GM12864 (cell line): ENCODE measurements around the gene EIF3K.
"Not testable (repeated sequence)": the region's sequence is repeated elsewhere in the genome, so short reads cannot be mapped to it uniquely, and the experiment has no call there.

Experiments used
- DNase-seq: peaks from one replicate; pipeline ENCODE4 v3.0.0-alpha.2; 2011; ENCODE audit warnings: low read depth
- H3K4me3 ChIP-seq: 2 replicates; pipeline ENCODE4 v1.5.1; 2011; ENCODE audit warnings: mild to moderate bottlenecking, low read depth, low read length, control low read depth
- CTCF ChIP-seq: IDR thresholded peaks from 2 replicates; pipeline ENCODE4 v1.5.1; 2011; ENCODE audit warnings: low read depth, mild to moderate bottlenecking, moderate library complexity, low read length, control low read depth, inconsistent platforms; ENCODE audit errors: missing control alignments

Gene EIF3K

GRCh38 chr19:38618590-38619360 lies at the start of gene EIF3K:
EIF3K (plus strand) TSS chr19:38619188; CDS start chr19:38619269, 81 bp downstream.
- no peak for TF ChIP-seq CTCF
- DNase-seq, result peak; percentile 97
- H3K4me3 ChIP-seq, result peak within 1 kb of the TSS; percentile 85

- no peak for DNase-seq
- TF ChIP-seq CTCF, result no peak
- H3K4me3 ChIP-seq, result no peak overlapping the region
Measured at GRCh38 chr19:38569368-38569983, 49.5 kb upstream of the EIF3K start.

- H3K4me3 ChIP-seq, result no peak overlapping the region
- DNase-seq, result no peak
- no peak for TF ChIP-seq CTCF
Measured at GRCh38 chr19:38571682-38572081, 47.3 kb upstream of the EIF3K start.

- no peak for TF ChIP-seq CTCF
- no peak for DNase-seq
- H3K4me3 ChIP-seq, result no peak overlapping the region
Measured at GRCh38 chr19:38577826-38578225, 41.2 kb upstream of the EIF3K start.

GRCh38 chr19:38579304-38579703 lies 39.7 kb upstream of the EIF3K start:
- not testable (repeated sequence) for H3K4me3 ChIP-seq, DNase-seq

- no peak for DNase-seq
- TF ChIP-seq CTCF, result no peak
- no peak overlapping the region for H3K4me3 ChIP-seq
Measured at GRCh38 chr19:38580080-38580479, 38.9 kb upstream of the EIF3K start.

- DNase-seq, result peak; percentile 70
- H3K4me3 ChIP-seq, result no peak overlapping the region
- TF ChIP-seq CTCF, result no peak
Measured at GRCh38 chr19:38583219-38583984, 35.6 kb upstream of the EIF3K start.
